ENCODE measurements around the gene FBRS.

The FBRS gene

DNA sequence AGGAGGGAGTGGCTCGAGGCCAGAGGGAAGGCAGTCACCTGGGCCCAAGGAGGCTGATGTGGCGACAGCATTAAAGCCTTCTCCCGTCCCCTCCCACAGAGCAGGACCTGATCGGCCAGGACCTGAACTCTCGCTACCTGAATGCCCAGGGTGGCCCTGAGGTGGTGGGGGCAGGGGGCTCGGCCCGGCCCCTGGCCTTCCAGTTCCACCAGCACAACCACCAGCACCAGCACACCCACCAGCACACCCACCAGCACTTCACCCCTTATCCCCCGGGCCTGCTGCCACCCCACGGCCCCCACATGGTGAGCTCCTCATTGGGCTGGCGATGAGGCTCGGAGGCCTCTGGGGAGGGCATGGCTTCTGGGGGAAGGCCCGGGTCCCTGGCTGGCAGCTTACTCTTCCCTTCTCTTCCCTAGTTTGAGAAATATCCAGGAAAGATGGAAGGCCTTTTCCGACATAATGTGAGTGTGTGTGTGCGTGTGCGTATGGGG, 6.4 kb downstream of the FBRS start:
- no peak overlapping the region for H3K4me3 ChIP-seq (ENCODE audit: control insufficient read depth, low read depth, low read length)
- no peak for DNase-seq (ENCODE audit: low read depth)

DNA sequence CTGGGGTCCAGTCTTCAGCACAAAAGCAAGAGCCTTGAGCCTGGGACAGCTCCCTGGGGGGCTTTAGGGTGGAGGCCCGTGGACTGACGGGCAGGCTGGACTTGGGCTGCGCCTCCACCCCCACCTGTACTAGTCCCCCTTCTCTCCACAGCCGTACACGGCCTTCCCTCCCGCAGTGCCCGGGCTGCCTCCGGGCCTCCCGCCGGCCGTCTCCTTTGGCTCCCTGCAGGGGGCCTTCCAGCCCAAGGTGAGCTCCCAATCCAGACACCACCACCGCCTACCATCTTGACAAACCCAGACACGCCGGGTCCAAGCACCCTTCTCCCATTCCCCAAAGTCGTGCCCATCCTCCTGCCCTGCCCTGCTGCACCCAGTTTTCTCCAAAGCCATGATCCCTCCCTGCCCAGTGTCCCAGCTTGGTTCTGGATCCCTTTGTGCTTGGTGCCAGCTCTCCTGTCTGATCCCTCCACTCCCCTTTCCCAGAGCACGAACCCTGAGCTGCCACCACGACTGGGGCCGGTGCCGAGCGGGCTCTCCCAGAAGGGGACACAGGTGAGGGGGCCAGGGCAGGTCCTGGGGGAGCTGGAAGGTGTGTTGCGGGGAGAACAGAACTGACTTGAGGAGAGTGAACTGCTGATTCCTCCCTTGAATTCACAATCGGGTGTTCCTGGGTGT, 7.1 kb downstream of the FBRS start:
- DNase-seq (ENCODE audit: low read depth): no peak
- no peak overlapping the region for H3K4me3 ChIP-seq (ENCODE audit: control insufficient read depth, low read depth, low read length)
- no peak for TF ChIP-seq CTCF (IDR thresholded peaks at IDR 0.05; ENCODE audit: control insufficient read depth, insufficient read depth, low read depth, low read length, missing control alignments)

More for the DNA sequence above, 6.4 kb downstream of the FBRS start:
- TF ChIP-seq CTCF (IDR thresholded peaks at IDR 0.05; ENCODE audit: control insufficient read depth, insufficient read depth, low read depth, low read length, missing control alignments): no peak

DNA sequence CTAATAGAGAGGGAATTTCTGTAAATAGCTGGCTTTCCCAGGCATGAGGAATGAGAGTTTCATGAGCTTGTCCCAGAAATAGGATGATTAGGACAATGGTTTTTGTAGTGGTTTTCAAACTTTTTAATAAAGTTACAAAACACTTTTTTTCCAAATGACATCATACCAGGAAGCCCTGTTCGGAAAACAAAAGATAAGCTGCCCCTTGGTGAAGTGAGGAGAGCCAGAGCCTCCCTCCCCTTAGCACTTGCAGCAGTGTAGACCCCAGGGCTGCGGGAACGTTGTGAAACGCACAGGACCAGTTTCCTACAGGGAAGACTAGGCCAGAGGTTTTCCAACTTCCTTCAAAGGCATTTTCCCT, 7.6 kb downstream of the FBRS start:
- TF ChIP-seq CTCF (IDR thresholded peaks at IDR 0.05; ENCODE audit: control insufficient read depth, insufficient read depth, low read depth, low read length, missing control alignments): no peak
- DNase-seq (ENCODE audit: low read depth): no peak
- H3K4me3 ChIP-seq (ENCODE audit: control insufficient read depth, low read depth, low read length): no peak overlapping the region

DNA sequence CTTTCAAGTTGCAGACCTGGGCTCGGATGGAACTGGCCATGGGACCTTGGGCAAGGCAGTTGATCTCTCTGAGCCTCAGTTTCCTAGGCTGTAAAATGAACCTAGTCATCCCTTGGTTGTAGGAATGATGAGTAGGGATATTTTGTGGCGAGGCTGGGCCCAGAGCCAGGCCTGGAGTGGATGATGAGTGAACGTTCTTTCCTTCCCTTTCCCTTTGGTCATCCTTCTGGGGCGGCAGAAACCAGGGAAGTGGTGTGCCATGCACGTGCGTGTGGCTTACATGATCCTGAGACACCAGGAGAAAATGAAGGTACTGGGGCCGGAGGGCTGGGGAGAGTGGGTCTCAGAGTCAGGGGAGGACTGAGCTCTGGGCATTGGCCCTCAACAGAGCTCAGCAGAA, 8.4 kb downstream of the FBRS start:
- no peak for DNase-seq (ENCODE audit: low read depth)
- H3K4me3 ChIP-seq (ENCODE audit: control insufficient read depth, low read depth, low read length): no peak overlapping the region
- TF ChIP-seq CTCF (IDR thresholded peaks at IDR 0.05; ENCODE audit: control insufficient read depth, insufficient read depth, low read depth, low read length, missing control alignments): no peak

- no peak overlapping the region for H3K4me3 ChIP-seq (ENCODE audit: control insufficient read depth, low read depth, low read length)
- DNase-seq (ENCODE audit: low read depth): no peak
- TF ChIP-seq CTCF (IDR thresholded peaks at IDR 0.05; ENCODE audit: control insufficient read depth, insufficient read depth, low read depth, low read length, missing control alignments): no peak
These were observed 9.2 kb downstream of the FBRS start for GRCh38 chr16:30667361-30667905.

- no peak overlapping the region for H3K4me3 ChIP-seq (ENCODE audit: control insufficient read depth, low read depth, low read length)
- DNase-seq (ENCODE audit: low read depth): no peak
- TF ChIP-seq CTCF (IDR thresholded peaks at IDR 0.05; ENCODE audit: control insufficient read depth, insufficient read depth, low read depth, low read length, missing control alignments): no peak
These were observed 10.2 kb downstream of the FBRS start for GRCh38 chr16:30668393-30668792.

All from AG09309 (cell line).